Measurements from ENCODE around the gene ATG2A. TPM values are rescaled to one million over a fixed set of nuclear protein-coding genes. Genes with fewer than 3 reads are reported as not detected.
A peak's percentile ranks its signal among the peaks of the same experiment; 100 is the strongest.
"Not testable (repeated sequence)": the region's sequence is repeated elsewhere in the genome, so short reads cannot be mapped to it uniquely, and the experiment has no call there.

The ATG2A gene
- total RNA-seq, 1 donor from 2014 or later, result 10.7 TPM

DNA sequence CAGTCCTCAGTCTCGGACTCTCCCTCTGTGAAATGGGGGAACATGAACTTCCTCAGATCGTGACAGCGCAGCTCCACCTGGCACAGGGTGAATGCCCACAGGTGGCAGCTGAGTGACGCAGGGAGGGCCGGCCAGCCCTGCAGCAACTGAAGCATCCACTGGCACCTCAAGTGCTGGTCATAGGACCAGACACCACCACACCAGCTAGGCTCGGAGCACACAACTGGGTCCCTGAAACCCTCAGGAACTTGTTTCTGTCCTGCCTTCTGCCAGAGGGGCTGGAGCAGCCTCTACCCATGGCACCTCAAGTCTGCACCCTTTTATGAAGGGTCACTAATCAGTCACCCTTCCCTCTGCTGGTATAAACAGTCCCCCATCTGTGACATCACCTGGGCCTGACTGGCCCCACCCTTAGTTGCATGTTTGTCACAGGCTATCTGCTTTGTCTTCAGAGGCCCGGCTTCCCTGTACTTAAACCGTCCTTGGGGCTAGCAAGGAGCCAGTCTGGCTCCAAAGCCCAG is 65.1 kb downstream of the ATG2A start:
- no peak for ATAC-seq
- intact Hi-C loops (cut with DNase I), result no loop called here
- DNase-seq (ENCODE audit: missing footprints), result no peak

GRCh38 chr11:64850979-64851567 is 65.9 kb downstream of the ATG2A start:
- ATAC-seq (no peak), DNase-seq (ENCODE audit: missing footprints) (no peak)
- intact Hi-C loops (cut with DNase I), result no loop called here

DNA sequence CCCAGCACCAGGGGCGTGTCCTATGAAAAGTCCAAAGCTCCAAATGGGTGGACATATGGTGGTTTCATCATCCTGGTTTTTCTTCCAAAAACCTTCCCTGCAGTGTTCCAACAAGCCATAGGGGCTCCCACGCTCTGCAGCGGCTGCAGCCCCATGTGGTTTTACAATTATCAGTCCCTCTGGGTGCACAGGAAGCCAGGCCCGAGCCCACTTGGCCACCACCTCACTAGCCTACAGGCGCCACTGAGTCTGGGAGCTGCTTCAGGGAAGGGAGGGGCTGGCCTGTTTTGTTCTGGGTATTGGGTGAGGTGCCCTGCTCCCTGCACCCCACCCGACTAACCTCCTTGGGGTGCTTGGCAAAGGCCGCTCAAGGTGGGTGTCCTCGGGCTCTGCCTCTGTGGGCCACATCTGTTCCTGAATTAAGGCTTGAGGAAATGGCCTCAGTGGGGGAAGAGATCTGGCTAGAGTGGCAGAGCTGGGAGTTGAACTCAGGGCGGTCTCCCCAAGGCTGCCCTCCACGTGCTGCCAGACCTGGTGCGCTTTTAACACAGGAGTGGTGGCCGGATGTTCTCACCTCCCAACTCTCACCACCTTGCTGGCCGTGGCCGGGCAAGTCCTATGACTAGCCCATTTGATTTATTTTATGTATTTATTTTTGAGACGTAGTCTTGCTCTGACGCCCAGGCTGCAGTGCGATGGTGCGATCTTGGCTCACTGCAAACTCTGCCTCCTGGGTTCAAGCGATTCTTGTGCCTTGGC is 67.2 kb downstream of the ATG2A start:
- DNase-seq (ENCODE audit: missing footprints) (peak; percentile 76), ATAC-seq (peak; percentile 31)
- intact Hi-C loops (cut with DNase I), result loop anchor here (5.0 kb wide), 1 partner anchor 163 kb away; the partner anchor contains the start of gene ARL2

- intact Hi-C loops (cut with DNase I), result loop anchor here (5.0 kb wide), 1 partner anchor 163 kb away; the partner anchor contains the start of gene ARL2
- no peak for ATAC-seq
- no peak for DNase-seq (ENCODE audit: missing footprints)
Measured at GRCh38 chr11:64848826-64849597, 68.0 kb downstream of the ATG2A start.

DNA sequence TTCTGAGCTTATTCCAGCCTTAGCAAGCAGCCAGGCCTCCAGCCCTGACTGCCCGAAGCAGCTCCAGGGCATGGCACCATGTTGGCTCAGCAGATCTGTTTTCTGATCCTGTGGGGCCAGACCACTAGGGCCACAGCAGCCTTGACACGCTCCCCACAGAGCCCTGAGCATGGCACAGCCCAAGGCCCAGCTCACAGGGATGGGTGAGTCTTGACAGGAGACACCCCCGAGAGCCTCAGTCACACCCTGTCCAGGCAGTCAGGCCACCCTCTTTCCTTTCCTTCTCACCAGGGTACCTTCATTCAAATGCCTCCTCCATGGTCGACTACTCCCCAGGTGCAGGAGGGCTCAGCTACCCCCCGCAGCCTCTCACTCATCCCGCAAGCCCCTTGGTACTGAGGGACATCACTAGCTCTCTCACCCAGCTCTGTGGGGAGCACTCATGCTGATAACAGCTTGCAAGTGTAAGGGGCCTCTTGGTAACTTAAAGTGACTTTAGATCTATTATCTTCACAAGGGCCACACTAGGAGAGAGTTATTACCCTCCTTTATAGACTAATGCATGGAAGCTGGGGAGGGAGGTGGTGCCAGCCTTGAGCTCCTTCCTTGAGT is 68.7 kb downstream of the ATG2A start:
- ATAC-seq (no peak), DNase-seq (ENCODE audit: missing footprints) (no peak)
- intact Hi-C loops (cut with DNase I), result loop anchor here (5.0 kb wide), 1 partner anchor 164 kb away; the partner anchor contains the start of gene ARL2

GRCh38 chr11:64846998-64847666 is 69.9 kb downstream of the ATG2A start:
- DNase-seq (ENCODE audit: missing footprints) (peak; percentile 95), ATAC-seq (peak; percentile 91)
- intact Hi-C loops (cut with DNase I), result loop anchor here (1.0 to 5.0 kb wide), 3 partner anchors 43 to 165 kb away; partner anchors contain the start of gene ARL2

- intact Hi-C loops (cut with DNase I), result loop anchor here (5.0 kb wide), 1 partner anchor 167 kb away; the partner anchor contains the start of gene ARL2
- not testable (repeated sequence) for DNase-seq (ENCODE audit: missing footprints); ATAC-seq
Measured at GRCh38 chr11:64845776-64846129, 71.3 kb downstream of the ATG2A start.

- DNase-seq (ENCODE audit: missing footprints), result no peak
- intact Hi-C loops (cut with DNase I), result loop anchor here (5.0 kb wide), 1 partner anchor 167 kb away; the partner anchor contains the start of gene ARL2
- ATAC-seq, result no peak
Measured at GRCh38 chr11:64845129-64845775, 71.8 kb downstream of the ATG2A start.

Small RNA genes lying within 50 kb of the gene (microRNA-seq; reads per million reads assigned to microRNA genes)
- gene MIR6749 (not detected), gene MIR6750 (not detected)

Other genes starting within 250 kb of the ATG2A start
- gene NRXN2, start 194.0 kb downstream of the ATG2A start, total RNA-seq, result 1.9 TPM
- 46.8 TPM for gene RASGRP2, start 173.1 kb downstream of the ATG2A start, total RNA-seq
- 179 TPM for gene PYGM, start 157.2 kb downstream of the ATG2A start, total RNA-seq
- 172 TPM for gene SF1, start 138.7 kb downstream of the ATG2A start, total RNA-seq
- gene MAP4K2, start 114.0 kb downstream of the ATG2A start, total RNA-seq, result 11.3 TPM
- gene MEN1, start 106.7 kb downstream of the ATG2A start, total RNA-seq, result 8.4 TPM
- 0.16 TPM for gene CDC42BPG, start 72.6 kb downstream of the ATG2A start, total RNA-seq
- 56.0 TPM for gene EHD1, start 38.6 kb downstream of the ATG2A start, total RNA-seq
- 20.6 TPM for gene PPP2R5B, start 7.5 kb upstream of the ATG2A start, total RNA-seq
- not detected for gene GPHA2, start 18.7 kb upstream of the ATG2A start, total RNA-seq
- not detected for gene MAJIN, start 54.9 kb upstream of the ATG2A start, total RNA-seq
- 1.5 TPM for gene BATF2, start 79.8 kb upstream of the ATG2A start, total RNA-seq
- gene ARL2, start 97.0 kb upstream of the ATG2A start, total RNA-seq, result 131 TPM
- gene SNX15, start 110.2 kb upstream of the ATG2A start, total RNA-seq, result 18.3 TPM
- 7.5 TPM for gene SAC3D1, start 124.0 kb upstream of the ATG2A start, total RNA-seq
- 3.4 TPM for gene NAALADL1, start 141.3 kb upstream of the ATG2A start, total RNA-seq
- gene CDCA5, start 166.8 kb upstream of the ATG2A start, total RNA-seq, result 1.7 TPM
- gene ZFPL1, start 167.0 kb upstream of the ATG2A start, total RNA-seq, result 25.0 TPM
- 95.2 TPM for gene VPS51, start 179.0 kb upstream of the ATG2A start, total RNA-seq
- 53.1 TPM for gene TM7SF2, start 194.7 kb upstream of the ATG2A start, total RNA-seq
- gene ZNHIT2, start 200.5 kb upstream of the ATG2A start, total RNA-seq, result 5.8 TPM
- gene FAU, start 204.9 kb upstream of the ATG2A start, total RNA-seq, result 714 TPM
- gene MRPL49, start 205.1 kb upstream of the ATG2A start, total RNA-seq, result 35.8 TPM
- gene SYVN1, start 217.3 kb upstream of the ATG2A start, total RNA-seq, result 27.1 TPM